Gastroesophageal sphincter (tissue), 3 donors: ENCODE measurements around the gene KLHDC1.

Experiments used
- EP300 ChIP-seq: sonication (generic); formaldehyde crosslinking; IDR thresholded peaks from one replicate; pipeline ENCODE4 v1.6.1; 2017; ENCODE audit warnings: antibody characterized with exemption, mild to moderate bottlenecking
- POLR2A ChIP-seq, 2 donors: fragments of 450-650 bp; IDR thresholded peaks; one replicate each; pipeline ENCODE4 v1.6.1; 2017; ENCODE audit warnings: antibody characterized with exemption in 2 of 2, mild to moderate bottlenecking in 2 of 2, moderate library complexity in 1 of 2
- TF ChIP-seq, protein P1 (sequence below), 4 experiments: fragments of 200-600 bp in 2 of 4; fragments of 450-650 bp in 2 of 4; sonication (generic) in 1 of 4; IDR thresholded peaks; one replicate each; pipeline ENCODE4 v1.5.1; 2017 to 2019; ENCODE audit warnings: antibody characterized with exemption in 4 of 4, mild to moderate bottlenecking in 2 of 4, moderate library complexity in 2 of 4

DNA sequence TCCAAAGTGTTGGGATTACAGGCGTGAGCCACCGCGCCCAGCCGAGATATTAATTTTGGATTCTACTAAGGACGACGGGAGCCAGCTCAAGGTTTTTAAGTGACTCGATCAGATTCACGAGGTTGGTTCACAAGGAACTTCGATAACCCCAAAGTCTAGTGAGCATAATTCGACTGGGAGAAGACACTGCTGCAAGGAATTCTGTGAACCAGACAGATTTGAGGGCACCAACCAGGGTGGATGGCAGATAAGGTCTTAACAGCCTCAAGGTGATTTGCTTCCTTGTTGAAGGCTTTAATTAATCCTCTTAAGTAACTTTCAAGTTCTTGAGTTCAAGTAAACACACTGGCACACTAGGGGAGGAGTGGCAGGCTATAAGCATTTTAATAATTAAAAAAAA is 73.9 kb downstream of the KLHDC1 start:
- TF ChIP-seq, protein P1, sequence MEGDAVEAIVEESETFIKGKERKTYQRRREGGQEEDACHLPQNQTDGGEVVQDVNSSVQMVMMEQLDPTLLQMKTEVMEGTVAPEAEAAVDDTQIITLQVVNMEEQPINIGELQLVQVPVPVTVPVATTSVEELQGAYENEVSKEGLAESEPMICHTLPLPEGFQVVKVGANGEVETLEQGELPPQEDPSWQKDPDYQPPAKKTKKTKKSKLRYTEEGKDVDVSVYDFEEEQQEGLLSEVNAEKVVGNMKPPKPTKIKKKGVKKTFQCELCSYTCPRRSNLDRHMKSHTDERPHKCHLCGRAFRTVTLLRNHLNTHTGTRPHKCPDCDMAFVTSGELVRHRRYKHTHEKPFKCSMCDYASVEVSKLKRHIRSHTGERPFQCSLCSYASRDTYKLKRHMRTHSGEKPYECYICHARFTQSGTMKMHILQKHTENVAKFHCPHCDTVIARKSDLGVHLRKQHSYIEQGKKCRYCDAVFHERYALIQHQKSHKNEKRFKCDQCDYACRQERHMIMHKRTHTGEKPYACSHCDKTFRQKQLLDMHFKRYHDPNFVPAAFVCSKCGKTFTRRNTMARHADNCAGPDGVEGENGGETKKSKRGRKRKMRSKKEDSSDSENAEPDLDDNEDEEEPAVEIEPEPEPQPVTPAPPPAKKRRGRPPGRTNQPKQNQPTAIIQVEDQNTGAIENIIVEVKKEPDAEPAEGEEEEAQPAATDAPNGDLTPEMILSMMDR (IDR thresholded peaks at IDR 0.05) = no peak
- TF ChIP-seq POLR2A (IDR thresholded peaks at IDR 0.05) (no peak), EP300 (no peak)
